ENCODE measurements around the gene SALL1.

The SALL1 gene

GRCh38 chr16:51143196-51143977, 7.7 kb downstream of the SALL1 start:
- DNase-seq (ENCODE audit: low read depth), result no peak
- TF ChIP-seq MYC (IDR thresholded peaks at IDR 0.05; ENCODE audit: low read depth, low read length) (no peak), CTCF (IDR thresholded peaks at IDR 0.05; ENCODE audit: low read depth, low read length) (no peak), MAX (IDR thresholded peaks at IDR 0.05; ENCODE audit: low read depth, low read length) (no peak), POLR2A (IDR thresholded peaks at IDR 0.05; ENCODE audit: extremely low read depth, insufficient read length) (no peak)
- H3K4me3 ChIP-seq (ENCODE audit: low read depth, low read length), result no peak overlapping the region

GRCh38 chr16:51141541-51141940, 9.5 kb downstream of the SALL1 start:
- no peak for DNase-seq (ENCODE audit: low read depth)
- TF ChIP-seq POLR2A (IDR thresholded peaks at IDR 0.05; ENCODE audit: extremely low read depth, insufficient read length) (no peak), CTCF (IDR thresholded peaks at IDR 0.05; ENCODE audit: low read depth, low read length) (no peak), MAX (IDR thresholded peaks at IDR 0.05; ENCODE audit: low read depth, low read length) (no peak), MYC (IDR thresholded peaks at IDR 0.05; ENCODE audit: low read depth, low read length) (no peak)
- no peak overlapping the region for H3K4me3 ChIP-seq (ENCODE audit: low read depth, low read length)

GRCh38 chr16:51141106-51141505, 10.0 kb downstream of the SALL1 start:
- H3K4me3 ChIP-seq (ENCODE audit: low read depth, low read length), result no peak overlapping the region
- no peak for DNase-seq (ENCODE audit: low read depth)
- TF ChIP-seq CTCF (IDR thresholded peaks at IDR 0.05; ENCODE audit: low read depth, low read length), result no peak
- no peak for TF ChIP-seq POLR2A (IDR thresholded peaks at IDR 0.05; ENCODE audit: extremely low read depth, insufficient read length)
- TF ChIP-seq MAX (IDR thresholded peaks at IDR 0.05; ENCODE audit: low read depth, low read length), result no peak
- no peak for TF ChIP-seq MYC (IDR thresholded peaks at IDR 0.05; ENCODE audit: low read depth, low read length)

GRCh38 chr16:51140112-51140511, 11.0 kb downstream of the SALL1 start:
- H3K4me3 ChIP-seq (ENCODE audit: low read depth, low read length), result no peak overlapping the region
- TF ChIP-seq MAX (IDR thresholded peaks at IDR 0.05; ENCODE audit: low read depth, low read length) (no peak), POLR2A (IDR thresholded peaks at IDR 0.05; ENCODE audit: extremely low read depth, insufficient read length) (no peak), MYC (IDR thresholded peaks at IDR 0.05; ENCODE audit: low read depth, low read length) (no peak), CTCF (IDR thresholded peaks at IDR 0.05; ENCODE audit: low read depth, low read length) (no peak)

GRCh38 chr16:51139568-51139967, 11.5 kb downstream of the SALL1 start:
- no peak overlapping the region for H3K4me3 ChIP-seq (ENCODE audit: low read depth, low read length)
- DNase-seq (ENCODE audit: low read depth), result no peak
- no peak for TF ChIP-seq CTCF (IDR thresholded peaks at IDR 0.05; ENCODE audit: low read depth, low read length)
- TF ChIP-seq MYC (IDR thresholded peaks at IDR 0.05; ENCODE audit: low read depth, low read length), result no peak
- TF ChIP-seq POLR2A (IDR thresholded peaks at IDR 0.05; ENCODE audit: extremely low read depth, insufficient read length), result no peak
- no peak for TF ChIP-seq MAX (IDR thresholded peaks at IDR 0.05; ENCODE audit: low read depth, low read length)

More at GRCh38 chr16:51140112-51140511, 11.0 kb downstream of the SALL1 start:
- no peak for DNase-seq (ENCODE audit: low read depth)
